Ecto neural progenitor cell (in vitro differentiated cells): ENCODE results near the gene CTDP1.
"Not testable (repeated sequence)": the region's sequence is repeated elsewhere in the genome, so short reads cannot be mapped to it uniquely, and the experiment has no call there.

Experiments
- DNase-seq: peaks from one replicate; pipeline ENCODE4 v3.0.0-alpha.2; 2018; ENCODE audit warnings: low spot score

Gene CTDP1

GRCh38 chr18:79702906-79703305 is 23.3 kb downstream of the CTDP1 start:
- DNase-seq = no peak

- no peak for DNase-seq
Observed at GRCh38 chr18:79704631-79705030, 25.0 kb downstream of the CTDP1 start.

GRCh38 chr18:79705272-79705671 is 25.7 kb downstream of the CTDP1 start:
- DNase-seq = no peak

DNA sequence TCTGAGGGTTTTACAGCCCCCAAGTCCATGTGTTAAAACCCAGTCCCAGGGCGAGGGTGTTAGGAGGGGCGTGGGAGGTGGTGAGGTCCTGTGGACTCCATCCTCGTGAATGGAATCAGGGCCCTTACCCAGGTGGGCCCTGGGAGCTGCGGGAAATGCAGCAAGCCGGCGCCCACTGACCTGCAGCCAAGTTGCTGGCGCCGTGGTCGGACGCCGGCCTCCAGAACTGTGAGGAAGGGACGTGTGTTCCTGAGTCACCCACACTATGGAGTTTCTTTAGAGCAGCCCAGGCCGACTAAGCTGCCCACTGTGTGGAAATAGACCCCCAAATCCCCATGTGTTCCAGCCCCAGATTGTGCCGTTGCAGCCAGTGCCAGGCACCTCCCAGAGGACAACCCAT is 26.4 kb downstream of the CTDP1 start:
- no peak for DNase-seq

GRCh38 chr18:79706658-79707057 is 27.1 kb downstream of the CTDP1 start:
- no peak for DNase-seq

DNA sequence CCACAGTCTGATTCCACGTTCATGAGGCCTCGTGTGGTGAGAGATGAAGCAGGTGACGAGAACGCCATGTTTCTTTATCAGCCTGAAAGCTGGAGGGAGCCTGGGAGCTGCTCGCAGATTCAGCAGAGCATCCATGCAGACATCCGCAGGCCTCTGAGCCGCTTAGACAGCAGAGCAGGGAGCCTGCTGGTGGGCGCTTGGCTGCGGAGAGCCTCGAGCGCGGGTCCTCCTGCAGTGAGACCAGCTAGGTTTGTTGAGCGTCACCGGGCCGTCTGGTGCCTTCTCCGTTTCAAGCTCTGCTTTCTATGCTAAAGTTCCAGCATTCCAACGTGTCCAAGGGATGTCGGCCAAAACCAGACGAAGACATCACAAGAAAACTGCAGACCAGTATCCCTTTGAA is 27.6 kb downstream of the CTDP1 start:
- no peak for DNase-seq

GRCh38 chr18:79707671-79708070 is 28.1 kb downstream of the CTDP1 start:
- no peak for DNase-seq

GRCh38 chr18:79708412-79708811 is 28.8 kb downstream of the CTDP1 start:
- DNase-seq = no peak

DNA sequence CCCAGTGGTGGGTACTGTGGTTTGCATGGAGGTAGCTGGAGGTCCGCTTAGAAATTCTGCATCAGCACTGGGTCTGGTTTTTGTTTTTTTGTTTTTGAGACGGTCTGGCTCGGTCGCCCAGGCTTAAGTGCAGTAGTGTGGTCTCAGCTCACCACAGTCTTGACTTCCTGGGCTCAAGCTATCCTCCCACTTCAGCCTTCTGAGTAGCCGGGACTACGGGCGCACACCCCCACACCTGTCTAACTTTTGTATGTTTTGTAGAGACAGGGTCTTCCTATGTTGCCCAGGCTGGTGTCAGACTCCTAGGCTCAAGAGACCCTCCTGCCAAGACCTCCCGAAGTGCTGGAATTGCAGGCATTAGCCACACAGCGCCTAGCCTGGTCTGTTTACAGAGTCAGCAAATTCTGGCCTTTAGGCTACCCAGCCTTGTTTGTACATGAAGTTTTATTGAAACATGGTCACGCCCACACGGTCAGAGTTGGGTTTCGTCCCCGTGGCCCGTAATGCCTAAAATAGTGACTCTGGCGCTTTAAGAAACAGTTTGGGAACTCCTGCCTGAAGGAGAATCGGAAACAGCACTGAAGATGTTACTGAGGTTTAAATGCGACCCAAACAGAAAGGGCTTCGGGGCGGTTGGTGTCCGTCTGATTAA is 32.7 kb downstream of the CTDP1 start:
- no peak for DNase-seq

- DNase-seq = no peak
Observed at GRCh38 chr18:79713341-79713740, 33.7 kb downstream of the CTDP1 start.

DNA sequence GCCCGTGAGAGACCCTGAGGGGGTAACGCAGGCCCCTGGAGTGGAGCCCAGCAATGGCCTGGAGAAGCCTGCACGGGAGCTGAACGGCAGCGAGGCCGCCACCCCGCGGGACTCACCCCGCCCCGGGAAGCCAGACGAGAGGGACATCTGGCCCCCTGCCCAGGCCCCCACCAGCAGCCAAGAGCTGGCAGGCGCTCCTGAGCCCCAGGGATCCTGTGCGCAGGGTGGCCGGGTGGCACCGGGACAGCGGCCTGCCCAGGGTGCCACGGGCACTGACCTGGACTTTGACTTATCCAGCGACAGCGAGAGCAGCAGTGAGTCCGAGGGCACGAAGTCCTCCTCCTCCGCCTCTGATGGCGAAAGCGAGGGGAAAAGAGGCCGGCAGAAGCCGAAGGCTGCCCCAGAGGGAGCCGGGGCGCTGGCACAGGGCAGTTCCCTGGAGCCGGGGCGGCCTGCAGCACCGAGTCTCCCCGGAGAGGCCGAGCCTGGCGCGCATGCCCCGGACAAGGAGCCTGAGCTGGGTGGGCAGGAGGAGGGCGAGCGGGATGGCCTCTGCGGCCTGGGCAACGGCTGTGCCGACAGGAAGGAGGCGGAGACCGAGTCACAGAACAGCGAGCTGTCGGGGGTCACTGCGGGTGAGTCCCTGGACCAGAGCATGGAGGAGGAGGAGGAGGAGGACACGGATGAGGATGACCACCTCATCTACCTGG is 35.1 kb downstream of the CTDP1 start:
- no peak for DNase-seq

DNA sequence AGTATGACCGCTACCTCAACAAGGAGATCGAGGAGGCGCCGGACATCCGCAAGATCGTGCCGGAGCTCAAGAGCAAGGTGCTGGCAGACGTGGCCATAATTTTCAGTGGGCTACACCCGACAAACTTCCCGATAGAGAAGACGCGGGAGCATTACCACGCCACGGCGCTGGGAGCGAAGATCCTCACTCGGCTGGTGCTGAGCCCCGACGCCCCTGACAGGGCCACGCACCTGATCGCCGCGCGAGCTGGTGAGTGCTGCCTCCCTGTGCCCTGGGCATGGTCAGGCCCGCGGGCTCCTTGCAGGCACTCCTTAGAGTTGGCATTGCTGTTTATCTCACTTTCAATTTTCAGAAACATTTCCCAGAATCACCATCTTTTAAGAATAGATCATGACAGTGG is 35.7 kb downstream of the CTDP1 start:
- no peak for DNase-seq

GRCh38 chr18:79717059-79717458 is 37.5 kb downstream of the CTDP1 start:
- no peak for DNase-seq

GRCh38 chr18:79717555-79718074 is 38.0 kb downstream of the CTDP1 start:
- DNase-seq = no peak

DNA sequence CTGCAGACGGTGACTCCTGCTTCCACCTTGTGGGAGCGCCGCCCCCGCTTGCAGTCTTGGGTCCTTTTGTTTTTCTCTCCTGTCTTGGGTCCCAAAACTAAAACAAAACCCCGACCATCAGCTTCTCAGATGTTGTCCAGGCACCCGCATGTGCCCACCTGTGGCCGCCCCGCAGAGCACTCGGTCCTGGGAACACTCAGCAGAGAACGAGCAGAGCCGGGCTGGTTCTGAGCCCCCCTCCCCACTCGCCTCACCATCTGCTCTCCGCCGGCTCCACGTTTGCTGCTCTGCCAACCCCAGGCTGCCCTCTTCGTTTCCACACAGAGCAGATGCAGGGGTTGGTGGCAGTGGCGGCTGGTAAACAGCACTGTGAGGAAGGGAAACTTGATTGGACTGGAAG is 38.5 kb downstream of the CTDP1 start:
- no peak for DNase-seq

DNA sequence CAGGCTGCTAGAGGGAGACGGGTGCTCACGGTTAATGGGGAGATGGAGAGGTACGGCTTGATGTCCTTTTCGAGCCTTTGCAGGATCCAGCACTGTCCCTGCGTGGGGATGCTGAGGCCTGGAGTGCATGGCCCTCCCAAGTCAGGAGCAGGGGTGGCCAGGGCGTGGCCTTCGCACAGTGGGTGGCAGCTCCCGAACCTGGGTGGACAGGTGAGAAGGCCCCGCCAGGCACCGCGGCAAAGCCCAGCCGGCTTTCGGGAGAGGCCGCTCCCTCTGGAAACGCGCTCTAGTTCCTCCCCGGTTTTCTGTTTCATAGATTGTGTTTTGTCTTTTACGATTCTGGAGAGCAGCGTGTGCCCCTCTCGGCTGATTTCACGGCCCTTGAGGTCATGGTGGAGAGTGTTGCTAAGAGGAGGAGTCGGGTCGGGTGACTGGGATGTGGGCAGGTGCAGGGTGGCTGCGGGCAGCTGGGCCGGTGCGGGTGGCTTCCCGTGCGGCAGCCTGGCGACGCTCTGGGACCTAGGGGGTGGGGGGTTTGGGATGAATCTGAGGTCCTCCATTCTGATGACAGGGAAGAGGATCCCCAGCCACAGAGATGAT is 39.4 kb downstream of the CTDP1 start:
- DNase-seq = no peak

DNA sequence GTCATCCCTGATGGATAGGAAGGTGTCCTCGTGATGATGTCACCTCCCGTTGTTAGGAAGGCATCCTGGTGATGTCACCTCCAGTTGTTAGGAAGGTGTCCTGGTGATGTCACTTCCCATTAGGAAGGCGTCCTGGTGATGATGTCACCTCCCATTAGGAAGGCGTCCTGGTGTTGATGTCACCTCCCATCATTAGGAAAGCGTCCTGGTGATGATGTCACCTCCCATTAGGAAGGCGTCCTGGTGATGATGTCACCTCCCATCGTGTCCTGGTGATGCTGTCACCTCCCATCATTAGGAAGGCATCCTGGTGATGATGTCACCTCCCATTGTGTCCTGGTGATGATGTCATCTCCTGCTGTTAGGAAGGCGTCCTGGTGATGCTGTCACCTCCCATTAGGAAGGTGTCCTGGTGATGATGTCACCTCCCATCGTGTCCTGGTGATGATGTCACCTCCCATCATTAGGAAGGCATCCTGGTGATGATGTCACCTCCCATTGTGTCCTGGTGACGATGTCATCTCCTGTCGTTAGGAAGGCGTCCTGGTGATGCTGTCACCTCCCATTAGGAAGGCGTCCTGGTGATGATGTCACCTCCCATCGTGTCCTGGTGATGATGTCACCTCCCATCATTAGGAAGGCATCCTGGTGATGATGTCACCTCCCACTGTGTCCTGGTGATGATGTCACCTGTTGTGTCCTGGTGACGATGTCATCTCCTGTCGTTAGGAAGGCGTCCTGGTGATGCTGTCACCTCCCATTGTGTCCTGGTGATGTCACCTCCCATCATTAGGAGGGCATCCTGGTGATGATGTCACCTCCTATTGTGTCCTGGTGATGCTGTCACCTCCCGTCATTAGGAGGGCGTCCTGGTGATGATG is 40.1 kb downstream of the CTDP1 start:
- not testable (repeated sequence) for DNase-seq

DNA sequence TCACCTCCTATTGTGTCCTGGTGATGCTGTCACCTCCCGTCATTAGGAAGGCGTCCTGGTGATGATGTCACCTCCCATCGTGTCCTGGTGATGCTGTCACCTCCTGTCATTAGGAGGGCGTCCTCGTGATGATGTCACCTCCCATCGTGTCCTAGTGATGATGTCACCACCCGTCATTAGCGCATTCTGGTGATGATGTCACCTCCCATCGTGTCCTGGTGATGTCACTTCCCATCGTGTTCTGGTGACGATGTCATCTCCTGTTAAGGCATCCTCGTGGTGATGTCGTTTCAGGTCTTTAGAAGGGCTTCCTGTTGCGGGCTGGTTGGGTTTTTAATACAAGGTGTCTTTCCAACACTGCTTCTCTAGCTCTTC is 40.7 kb downstream of the CTDP1 start:
- DNase-seq = no peak

GRCh38 chr18:79723036-79723435 is 43.4 kb downstream of the CTDP1 start:
- DNase-seq = no peak

- no peak for DNase-seq
Observed at GRCh38 chr18:79723628-79724027, 44.0 kb downstream of the CTDP1 start.

- no peak for DNase-seq
Observed at GRCh38 chr18:79724299-79725080, 44.9 kb downstream of the CTDP1 start.

DNA sequence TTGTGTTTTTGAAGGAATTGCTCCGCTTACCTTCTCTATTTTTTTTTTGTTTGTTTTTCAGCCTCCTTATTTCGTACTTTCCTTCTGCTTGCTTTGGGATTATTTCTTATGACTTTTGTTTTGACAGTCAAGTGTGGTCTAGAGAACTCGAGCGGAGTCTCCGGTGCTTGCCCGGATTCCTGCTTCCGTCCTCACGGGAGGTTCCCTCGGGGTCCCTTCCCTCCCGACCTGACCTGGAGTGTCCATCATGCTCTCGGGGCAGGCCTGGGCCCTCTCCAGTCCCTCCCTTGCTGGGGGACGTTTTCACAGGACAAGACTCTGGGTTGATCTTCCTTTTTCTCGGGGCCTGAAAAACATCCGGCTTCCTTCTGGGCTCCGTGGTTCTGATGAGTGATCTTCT is 45.9 kb downstream of the CTDP1 start:
- no peak for DNase-seq
